GM18499 (cell line): ENCODE data around the gene WDR19.
"Not testable (repeated sequence)": the region's sequence is repeated elsewhere in the genome, so short reads cannot be mapped to it uniquely, and the experiment has no call there.

Experiments
- ATAC-seq: cut with Tn5 transposase; IDR thresholded peaks from one replicate; pipeline ENCODE4 v1.9.1; 2021; ENCODE audit warnings: moderate number of reproducible peaks; ENCODE audit not compliant: insufficient read depth, unreplicated experiment

WDR19 gene

DNA sequence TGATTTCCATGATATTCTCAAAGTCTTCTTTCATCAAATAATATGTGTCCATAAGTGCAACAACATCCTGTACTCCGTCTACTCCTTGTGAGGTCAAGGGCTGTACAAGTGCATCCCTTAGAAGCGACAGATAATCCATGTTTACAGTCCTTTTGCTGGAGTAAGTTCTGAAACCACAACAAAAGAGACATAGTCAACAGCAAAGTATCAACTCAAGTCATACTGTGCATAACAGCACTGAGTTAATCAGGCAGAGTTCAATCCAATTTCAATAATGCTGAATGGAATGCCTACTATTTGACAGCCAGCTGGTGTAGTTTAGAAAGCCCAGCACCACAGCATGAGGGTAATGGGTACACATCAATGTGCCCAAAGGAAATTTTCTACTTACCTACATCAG is 109.4 kb downstream of the WDR19 start:
- ATAC-seq = no peak

GRCh38 chr4:39292433-39292832 is 110.1 kb downstream of the WDR19 start:
- not testable (repeated sequence) for ATAC-seq

GRCh38 chr4:39295784-39296183 is 113.5 kb downstream of the WDR19 start:
- no peak for ATAC-seq

DNA sequence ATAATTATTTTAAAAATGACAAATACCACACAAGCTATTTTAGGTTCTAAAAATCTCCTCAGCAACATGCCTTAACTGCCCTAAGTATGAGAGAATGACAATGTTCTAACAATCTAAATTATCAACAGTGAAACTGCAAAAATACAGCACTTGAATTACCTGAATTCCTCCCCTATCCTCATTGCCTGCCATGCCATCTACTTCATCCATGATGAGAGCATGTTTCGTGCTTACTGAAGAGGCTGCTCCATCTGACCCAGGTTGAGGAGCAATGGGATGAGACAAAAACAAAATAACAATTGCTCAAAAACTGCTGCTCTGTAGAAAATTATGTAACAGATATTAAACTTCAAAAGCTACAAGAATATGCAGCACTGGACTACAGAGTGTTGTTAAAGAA is 120.6 kb downstream of the WDR19 start:
- ATAC-seq = no peak

GRCh38 chr4:39303871-39304270 is 121.5 kb downstream of the WDR19 start:
- ATAC-seq = no peak

DNA sequence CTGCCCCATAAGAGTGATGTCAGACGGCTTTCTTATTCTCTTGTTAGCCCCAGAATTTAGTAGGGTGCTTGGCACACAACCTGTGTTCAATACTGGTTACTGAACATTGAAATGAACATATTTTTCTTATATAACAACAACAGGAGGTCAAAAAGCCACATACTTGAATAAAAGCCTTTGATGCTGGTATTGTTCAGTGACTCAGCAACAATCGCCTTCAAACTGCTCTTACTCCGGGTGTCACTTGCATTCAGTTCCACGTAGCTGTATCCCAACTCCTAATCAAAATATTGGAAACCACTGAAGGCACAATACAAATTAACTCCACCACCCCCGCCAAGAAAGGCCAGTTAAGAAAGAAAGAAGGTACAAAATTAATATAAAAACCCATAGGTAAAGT is 122.3 kb downstream of the WDR19 start:
- ATAC-seq = no peak

DNA sequence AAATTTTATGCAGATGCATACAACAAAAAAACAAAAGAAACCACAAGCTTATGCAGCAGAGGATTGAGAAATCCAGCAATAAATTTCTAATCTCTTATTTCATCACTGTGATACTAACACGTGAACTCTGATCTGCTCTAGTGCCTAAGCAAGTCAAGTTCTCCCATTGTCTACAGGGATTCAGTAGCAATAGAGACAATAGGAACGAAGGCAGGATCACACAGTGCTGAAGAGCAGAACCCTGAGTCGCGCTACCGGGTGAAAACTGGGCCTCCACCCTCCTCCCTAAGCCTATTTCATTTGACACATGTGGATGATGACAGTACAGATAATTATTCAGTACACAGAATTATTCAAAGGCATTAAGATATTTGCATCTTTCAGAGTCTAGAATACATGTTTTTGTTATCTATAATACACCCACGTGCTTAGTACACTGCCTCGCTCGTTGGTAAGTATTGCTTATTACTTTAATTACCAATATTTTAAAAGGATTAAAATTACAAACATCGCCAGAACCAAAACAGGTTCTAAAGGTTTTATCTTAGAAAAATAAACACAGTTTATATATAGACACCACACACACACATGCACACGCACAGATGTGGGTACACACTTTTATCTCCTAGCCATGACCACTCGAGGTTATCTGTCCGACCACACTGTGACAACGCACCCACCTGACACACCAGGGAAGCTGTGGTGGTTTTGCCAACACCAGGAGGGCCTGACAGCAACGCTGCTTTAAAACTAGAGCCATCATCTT is 123.8 kb downstream of the WDR19 start:
- no peak for ATAC-seq

- ATAC-seq = no peak
Observed at GRCh38 chr4:39308611-39309010, 126.3 kb downstream of the WDR19 start.

GRCh38 chr4:39312816-39313215 is 130.5 kb downstream of the WDR19 start:
- ATAC-seq = no peak

DNA sequence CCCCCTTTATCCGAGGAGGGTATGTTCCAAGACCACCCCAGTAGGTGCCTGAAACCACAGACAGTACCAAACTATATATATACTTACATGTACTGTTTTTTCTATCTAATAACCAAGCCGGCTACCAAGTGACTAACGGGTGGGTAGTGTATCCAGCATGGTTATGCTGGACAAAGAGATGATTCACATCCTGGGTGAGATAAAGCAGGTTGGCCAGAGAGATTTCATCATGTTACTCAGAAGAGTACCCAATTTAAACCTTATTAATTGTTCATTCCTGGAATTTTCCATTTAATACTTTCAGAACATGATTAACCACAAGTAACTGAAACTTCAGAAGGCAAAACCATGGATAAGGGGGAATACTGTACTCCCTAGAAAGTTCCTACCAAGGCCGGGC is 137.3 kb downstream of the WDR19 start:
- no peak for ATAC-seq

GRCh38 chr4:39320381-39321115 is 138.2 kb downstream of the WDR19 start:
- no peak for ATAC-seq

DNA sequence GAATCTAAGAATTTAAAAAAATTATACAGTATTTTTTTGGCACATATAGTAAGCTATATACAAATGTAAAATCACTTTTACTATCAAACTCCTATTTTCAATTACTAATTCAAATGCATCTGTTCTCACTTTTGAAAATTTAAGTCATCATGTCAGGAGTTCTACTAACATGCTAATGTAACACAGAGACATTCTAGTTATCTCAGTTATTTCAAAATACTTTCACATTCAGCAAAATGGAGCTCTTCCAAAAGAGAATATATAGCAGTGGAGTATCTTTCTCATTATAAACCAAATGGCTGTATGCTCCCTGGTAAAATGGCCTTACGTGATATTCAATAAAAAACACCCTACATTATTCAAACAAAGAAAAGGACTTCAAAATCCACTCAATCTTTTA is 141.5 kb downstream of the WDR19 start:
- ATAC-seq = no peak

GRCh38 chr4:39324446-39324845 is 142.1 kb downstream of the WDR19 start:
- ATAC-seq = no peak

DNA sequence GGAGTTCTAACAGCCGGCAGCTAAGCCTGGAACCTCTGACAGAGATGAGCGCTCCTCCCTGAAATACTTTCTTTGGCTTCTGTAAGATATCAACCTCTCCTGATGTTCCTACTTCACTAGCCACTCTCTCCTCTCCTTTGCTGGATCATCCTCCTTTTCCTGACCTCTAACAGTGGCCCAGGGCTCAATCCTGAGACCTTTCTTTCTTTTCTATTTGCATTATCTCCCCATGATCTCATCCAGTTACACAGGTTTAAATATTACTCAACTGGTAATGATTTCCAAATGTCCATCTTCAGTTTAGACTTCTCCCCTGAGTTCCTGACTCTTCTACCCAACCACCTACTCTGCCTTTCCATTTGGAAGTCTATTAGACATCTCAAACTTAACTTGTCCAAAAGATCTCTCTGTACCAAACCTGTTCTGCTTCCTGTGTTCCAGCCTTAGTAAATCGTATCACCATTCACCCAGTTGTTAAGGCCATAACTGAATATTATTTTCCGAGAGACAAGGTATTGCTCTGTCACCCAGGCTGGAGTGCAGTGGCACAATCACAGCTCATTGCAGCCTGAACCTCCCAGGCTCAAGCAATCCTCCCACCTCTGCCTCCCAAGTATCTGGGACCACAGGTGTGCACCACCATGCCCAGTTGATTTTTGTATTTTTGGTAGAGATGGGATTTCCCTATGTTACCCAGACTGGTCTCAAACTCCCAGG is 142.7 kb downstream of the WDR19 start:
- no peak for ATAC-seq

DNA sequence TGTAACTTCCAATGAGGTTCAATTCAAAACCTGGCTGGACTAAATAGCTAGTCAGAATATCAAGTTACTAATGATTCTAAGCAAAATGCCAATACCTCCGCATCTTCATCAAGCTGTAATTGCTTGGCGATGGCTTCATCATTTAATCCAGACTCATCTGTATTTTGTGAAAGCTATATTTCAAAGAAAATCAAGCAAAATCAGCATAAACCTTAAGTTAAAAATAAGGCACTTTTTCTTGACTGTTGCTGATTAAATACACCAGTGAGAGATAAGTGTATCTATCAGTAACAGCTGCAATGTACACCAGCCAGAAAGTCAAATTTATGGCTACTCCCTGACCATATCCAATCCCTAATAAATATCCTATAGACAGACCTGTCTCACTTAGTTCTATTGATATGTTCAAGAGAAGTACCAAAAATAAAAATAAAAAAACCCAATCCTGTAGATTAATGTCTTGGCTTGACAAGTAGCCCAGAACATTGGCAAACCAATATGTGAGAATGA is 144.2 kb downstream of the WDR19 start:
- no peak for ATAC-seq

DNA sequence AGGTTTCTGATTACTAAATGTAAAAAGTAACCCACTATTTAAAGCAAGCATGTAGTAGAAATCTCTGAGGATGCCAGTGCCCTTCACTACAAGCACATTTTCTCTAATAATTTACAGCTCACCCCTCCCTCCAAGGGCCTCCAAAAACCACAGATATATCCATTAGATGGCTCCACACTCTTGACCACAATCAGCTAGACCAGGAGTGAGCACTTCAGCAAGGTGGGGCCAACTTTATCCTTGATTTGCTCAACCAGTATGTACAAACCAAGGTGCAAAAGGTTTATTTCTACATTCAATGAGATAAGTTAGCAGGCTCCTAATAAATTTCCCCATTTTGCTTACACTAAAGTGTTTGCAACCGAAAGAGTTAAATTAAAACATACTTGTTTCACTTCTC is 148.0 kb downstream of the WDR19 start:
- no peak for ATAC-seq

DNA sequence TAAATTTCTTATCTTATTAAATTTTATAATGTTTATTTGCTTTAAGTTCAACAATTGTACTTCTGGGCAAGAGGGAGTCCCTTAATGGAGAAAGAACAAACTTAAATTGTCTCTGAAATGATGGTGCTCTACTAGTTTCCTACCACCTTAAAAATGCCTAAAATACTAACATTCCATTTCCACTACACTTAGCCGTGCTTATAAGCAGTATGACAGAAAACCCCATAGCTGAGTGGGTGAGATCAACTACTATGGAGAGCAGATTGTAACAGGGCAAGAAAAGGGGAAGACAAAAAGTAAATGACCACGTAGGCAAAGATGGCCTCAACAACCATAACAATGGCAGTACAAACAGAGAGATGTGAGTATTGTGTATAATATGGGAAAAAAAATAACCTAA is 148.9 kb downstream of the WDR19 start:
- no peak for ATAC-seq
